ENCODE results near the gene RAVER2.
"Not testable (repeated sequence)": the region's sequence is repeated elsewhere in the genome, so short reads cannot be mapped to it uniquely, and the experiment has no call there.

Gene RAVER2

DNA sequence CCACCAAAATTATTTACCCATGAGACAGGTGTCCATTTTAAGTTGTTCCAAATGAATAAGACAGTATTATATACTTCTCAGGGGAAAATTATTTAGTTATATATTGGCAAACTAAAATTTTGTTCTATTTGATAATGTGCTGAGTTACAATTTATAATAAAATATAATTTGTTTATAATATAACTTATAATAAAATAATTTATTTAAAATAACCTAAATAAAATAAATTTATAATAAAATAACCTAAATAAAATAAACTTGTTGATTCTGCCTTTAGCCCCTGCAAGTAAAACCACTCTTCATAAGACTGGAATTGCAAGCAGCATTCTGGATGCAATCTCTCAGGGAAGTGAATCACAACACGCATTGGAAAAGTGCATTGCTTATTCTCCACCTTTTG, 69.6 kb downstream of the RAVER2 start:
- no peak for DNase-seq (ENCODE audit: low spot score)

DNA sequence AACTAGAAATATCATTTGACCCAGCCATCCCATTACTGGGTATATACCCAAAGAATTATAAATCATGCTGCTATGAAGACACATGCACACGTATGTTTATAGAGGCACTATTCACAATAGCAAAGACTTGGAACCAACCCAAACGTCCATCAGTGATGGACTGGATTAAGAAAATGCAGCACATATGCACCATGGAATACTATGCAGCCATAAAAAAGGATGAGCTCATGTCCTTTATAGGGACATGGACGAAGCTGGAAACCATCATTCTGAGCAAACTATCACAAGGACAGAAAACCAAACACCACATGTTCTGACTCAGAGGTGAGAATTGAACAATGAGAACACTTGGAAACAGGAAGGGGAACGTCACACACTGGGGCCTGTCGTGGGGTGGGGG, 72.5 kb downstream of the RAVER2 start:
- DNase-seq (ENCODE audit: low spot score) = not testable (repeated sequence)

GRCh38 chr1:64820572-64820971, 75.7 kb downstream of the RAVER2 start:
- DNase-seq (ENCODE audit: low spot score) = not testable (repeated sequence)

DNA sequence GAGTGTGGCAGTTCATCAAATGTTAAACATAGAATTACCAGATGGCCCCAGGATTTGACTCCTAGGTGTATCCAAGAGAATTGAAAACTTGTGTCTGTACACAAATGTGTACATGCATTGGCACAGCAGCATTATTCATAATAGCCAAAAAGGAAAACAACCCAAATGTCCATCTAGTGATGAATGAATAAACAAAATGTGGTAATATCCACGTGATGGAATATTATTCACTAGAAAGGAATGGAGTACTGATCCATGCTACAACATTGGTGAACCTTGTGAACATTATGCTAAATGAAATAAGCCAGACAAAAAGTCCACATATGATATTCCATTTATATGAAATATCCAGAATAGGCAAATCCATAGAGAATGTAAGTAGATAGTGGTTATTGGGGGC, 77.7 kb downstream of the RAVER2 start:
- no peak for DNase-seq (ENCODE audit: low spot score)

- peak; percentile 77 for DNase-seq (ENCODE audit: low spot score)
Measured at GRCh38 chr1:64823691-64824476, 79.0 kb downstream of the RAVER2 start.

GRCh38 chr1:64826991-64827390, 82.1 kb downstream of the RAVER2 start:
- DNase-seq (ENCODE audit: low spot score) = peak; percentile 65

- DNase-seq (ENCODE audit: low spot score) = peak; percentile 10
Measured at GRCh38 chr1:64828829-64829228, 84.0 kb downstream of the RAVER2 start.

- no peak for DNase-seq (ENCODE audit: low spot score)
Measured at GRCh38 chr1:64829411-64830029, 84.6 kb downstream of the RAVER2 start.

DNA sequence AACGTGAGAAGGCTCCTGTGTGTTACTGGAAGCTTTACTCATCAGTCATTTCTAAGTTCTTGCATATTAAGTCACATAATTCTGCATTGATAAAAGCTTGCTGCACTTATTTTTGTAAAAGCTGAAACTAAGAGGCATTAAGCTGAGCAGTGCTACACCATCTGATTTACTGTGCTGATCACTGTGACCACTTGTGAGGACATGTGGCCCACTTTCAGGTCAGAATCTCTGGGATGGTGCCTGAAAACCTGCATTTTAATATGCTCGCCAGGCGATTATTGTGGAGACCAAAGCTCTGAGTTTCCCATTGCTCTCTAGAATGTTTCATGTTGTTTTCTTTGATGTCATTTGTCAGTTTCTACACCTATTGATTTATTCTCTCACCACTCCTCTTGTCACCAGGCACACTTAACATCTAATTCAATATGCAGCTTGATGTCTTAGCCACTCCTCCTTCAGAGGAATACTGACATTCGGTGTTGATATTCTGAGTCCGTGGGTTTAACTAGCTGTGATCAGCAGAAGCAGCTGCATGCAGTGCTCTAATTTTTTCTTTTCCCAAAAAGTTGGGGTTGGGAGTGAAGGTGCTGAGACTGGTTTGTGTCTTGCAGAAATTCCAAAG, 85.3 kb downstream of the RAVER2 start:
- no peak for DNase-seq (ENCODE audit: low spot score)

DNA sequence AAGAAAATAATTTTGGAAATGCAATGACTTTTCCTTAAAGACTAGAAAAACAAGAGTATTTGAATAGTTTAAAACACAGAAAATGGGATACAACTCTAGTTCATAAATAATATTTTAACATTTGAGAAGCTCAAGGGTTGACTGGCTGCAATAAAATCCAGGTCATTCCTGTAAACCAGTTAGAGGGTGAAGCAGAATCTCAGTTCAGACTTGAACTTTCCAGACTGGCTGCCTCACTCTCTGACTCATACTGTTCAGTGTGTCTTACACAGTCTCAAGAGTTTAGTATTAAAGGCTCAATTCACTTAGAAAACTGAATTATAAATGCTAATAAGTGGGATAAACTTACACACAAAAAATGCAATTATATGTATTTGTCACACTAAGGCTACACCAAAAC, 89.9 kb downstream of the RAVER2 start:
- DNase-seq (ENCODE audit: low spot score) = no peak

GRCh38 chr1:64836802-64837201, 91.9 kb downstream of the RAVER2 start:
- no peak for DNase-seq (ENCODE audit: low spot score)

GRCh38 chr1:64838486-64838885, 93.6 kb downstream of the RAVER2 start:
- DNase-seq (ENCODE audit: low spot score) = no peak

DNA sequence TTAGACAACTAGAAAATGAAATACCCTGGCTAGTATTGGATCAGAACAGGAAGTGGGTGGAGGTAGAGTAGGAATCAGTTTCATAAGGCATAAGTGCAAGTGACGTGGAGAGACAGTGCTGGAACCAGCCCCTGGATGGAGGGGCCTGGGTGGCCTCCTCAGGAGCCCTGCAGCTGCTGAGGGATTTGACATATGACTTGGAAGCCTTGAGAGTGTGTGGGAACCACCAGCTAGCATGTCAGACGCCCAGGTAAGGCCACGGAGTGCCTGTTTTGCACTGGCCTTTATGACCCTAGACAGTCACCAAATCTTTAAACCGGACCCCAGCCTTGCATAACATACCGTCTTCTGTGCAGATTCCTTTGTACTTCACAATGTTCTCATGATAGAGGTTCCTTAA, 94.4 kb downstream of the RAVER2 start:
- no peak for DNase-seq (ENCODE audit: low spot score)

DNA sequence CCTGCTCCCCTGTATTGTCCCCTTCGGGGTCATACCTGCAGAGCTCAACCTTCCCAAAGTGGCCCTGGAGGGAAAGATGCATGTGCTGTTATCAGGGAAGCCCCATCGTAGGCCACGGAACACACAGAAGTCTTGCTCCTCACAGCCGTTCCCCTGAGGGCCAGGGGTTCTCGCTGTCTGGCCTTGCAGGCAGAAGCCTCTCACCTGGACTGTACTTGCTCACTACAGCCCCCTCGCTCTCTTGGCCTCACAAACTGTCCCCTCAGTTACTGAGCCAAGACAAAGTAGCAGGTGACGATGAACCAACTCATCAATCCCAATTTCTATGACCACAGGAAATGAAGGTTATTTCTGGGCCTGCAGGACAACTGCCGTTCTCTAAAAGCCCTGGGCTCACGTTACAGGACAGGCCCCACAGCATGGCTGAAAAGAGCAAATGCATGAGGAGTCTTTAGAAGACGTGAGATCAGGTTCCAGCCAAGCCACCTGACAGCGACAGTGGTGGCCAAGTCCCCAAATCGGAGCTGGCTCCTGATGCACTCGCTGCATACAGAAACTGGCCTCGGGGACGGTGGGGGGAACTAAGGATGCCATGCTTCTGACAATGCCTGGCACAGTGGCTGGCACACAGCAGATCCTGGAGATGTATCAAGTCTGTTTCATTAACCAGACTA, 95.0 kb downstream of the RAVER2 start:
- DNase-seq (ENCODE audit: low spot score) = no peak

DNA sequence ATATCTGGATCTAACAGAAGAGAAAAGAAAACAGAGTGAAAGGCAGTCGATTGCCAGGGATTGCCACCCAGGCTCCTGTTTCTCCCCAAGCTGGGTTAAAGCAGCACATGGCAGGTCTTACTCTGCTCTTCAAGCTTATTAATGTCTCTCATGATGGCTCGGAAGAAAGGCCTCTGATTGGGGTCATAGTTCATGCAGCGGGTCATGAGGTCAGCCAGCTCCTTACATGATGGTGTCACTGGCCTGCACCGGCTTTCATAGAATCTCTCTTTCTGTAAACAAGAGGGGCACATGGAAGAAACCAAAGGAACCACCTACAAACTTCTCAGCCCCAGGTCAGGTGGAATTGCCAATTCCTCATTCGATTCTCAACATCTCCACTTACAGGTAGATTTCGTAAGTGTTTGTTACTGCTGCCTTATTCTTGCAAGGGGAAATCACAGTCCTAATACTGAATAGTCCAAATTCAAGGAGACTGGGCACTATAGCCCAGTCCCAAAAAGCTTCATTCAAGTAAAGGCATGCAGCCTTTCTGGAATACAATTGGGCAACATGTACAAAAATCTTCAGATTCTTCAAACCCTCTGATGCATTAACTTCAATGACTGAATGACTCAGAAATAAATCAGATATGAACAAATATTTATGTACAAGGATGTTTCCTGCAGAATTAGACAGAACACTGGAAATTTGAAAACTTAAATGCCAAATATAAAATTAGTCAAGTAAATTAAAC, 96.6 kb downstream of the RAVER2 start:
- DNase-seq (ENCODE audit: low spot score) = no peak

DNA sequence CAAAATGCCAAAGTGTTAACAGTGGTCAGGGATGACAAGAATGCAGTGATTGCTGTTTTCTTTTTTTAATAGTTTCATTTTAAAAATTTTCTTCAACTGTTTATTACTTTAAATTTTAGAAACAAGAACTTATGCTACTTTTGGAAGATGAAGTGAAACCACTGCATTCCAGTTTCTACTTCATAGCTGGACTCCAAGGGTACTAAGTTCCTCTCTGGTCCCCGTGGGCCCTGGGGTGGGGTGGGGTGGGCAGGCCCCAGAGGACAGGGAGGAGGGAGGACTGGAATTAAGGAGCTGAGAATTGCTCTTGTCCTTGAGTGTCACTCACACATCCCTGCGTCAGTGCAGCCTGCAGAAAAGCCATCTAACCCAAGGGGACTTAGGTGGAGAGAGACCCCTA, 97.3 kb downstream of the RAVER2 start:
- no peak for DNase-seq (ENCODE audit: low spot score)

- no peak for DNase-seq (ENCODE audit: low spot score)
Measured at GRCh38 chr1:64843675-64844074, 98.8 kb downstream of the RAVER2 start.

- DNase-seq (ENCODE audit: low spot score) = no peak
Measured at GRCh38 chr1:64844175-64844574, 99.3 kb downstream of the RAVER2 start.

DNA sequence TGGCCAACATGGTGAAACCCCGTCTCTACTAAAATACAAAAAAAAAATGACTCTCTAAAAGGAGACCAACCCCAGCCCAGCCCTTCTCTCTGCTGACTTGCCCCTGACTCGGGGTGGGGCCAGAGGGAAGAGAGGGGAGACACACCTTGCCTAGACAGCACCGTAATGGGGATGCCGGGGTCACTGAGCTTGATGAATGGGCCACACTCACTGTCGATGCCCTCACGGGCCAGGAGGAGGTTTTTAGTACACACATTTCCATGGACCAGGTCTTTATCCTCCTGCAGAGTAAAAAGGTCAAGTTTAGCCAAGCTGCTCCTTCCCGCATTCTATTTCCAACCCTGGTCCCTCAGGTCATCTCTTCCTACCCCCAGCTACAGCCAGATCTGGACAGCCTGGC, 99.7 kb downstream of the RAVER2 start:
- no peak for DNase-seq (ENCODE audit: low spot score)

GRCh38 chr1:64845831-64846425, 101.1 kb downstream of the RAVER2 start:
- no peak for DNase-seq (ENCODE audit: low spot score)

GRCh38 chr1:64846573-64847430, 101.9 kb downstream of the RAVER2 start:
- no peak for DNase-seq (ENCODE audit: low spot score)

Measured in CD4-positive, alpha-beta T cell treated with Interleukin-2 at 100 ng/mL for 4 hours (primary cell).